IMR-90 (cell line): ENCODE results near the gene CA9. TPM values are rescaled to one million over a fixed set of nuclear protein-coding genes. Genes with fewer than 3 reads are reported as not detected.

Experiments
- ATAC-seq: fragments of 200-7000 bp; cut with Tn5 transposase; 2 replicates; pipeline ENCODE4 v1.9.1; 2020; ENCODE audit warnings: low read depth, mild to moderate bottlenecking, moderate library complexity
- BruUV-seq: library from RNA; stranded (reverse); fragments of 400-500 nt; replicated peaks from 2 replicates; lab custom pipeline; 2021; lab: Mats Ljungman, UMichigan
- CTCF ChIA-PET: fragments of 300-600 bp; formaldehyde crosslinking; extraction: SDS; loops from one replicate; lab custom pipeline; 2021; ENCODE audit warnings: antibody characterized with exemption; lab: Yijun Ruan, JAX
- POLR2A ChIA-PET: fragments of 300-600 bp; sonication (Branson Sonifier 250); formaldehyde crosslinking; loops from one replicate; lab custom pipeline; 2022; ENCODE audit warnings: antibody characterized with exemption; ENCODE audit not compliant: unreplicated experiment; lab: Charles Lee
- DNase-seq: peaks from one replicate; pipeline ENCODE4 v3.0.0; 2013
- H2AFZ ChIP-seq: replicated peaks from 2 replicates; pipeline ENCODE3; 2013; ENCODE audit warnings: low read length, mild to moderate bottlenecking; ENCODE audit not compliant: poor library complexity
- H2AK5ac ChIP-seq: 2 replicates; pipeline ENCODE4 v1.6.1; 2013; ENCODE audit warnings: low read depth, low read length, inconsistent platforms
- H2AK9ac ChIP-seq: replicated peaks from 2 replicates; pipeline ENCODE3; 2013; ENCODE audit warnings: mild to moderate bottlenecking, low read depth, low read length, moderate library complexity; ENCODE audit not compliant: poor library complexity
- H2BK120ac ChIP-seq: 2 replicates; pipeline ENCODE4 v1.6.1; 2013; ENCODE audit warnings: low read depth, low read length, inconsistent platforms
- H2BK15ac ChIP-seq: 3 replicates; pipeline ENCODE4 v1.6.1; 2013; ENCODE audit warnings: low read depth, low read length, inconsistent platforms
- H2BK20ac ChIP-seq: 2 replicates; pipeline ENCODE4 v1.6.1; 2013; ENCODE audit warnings: low read depth, mild to moderate bottlenecking, inconsistent platforms, low read length, moderate library complexity
- H2BK5ac ChIP-seq: 2 replicates; pipeline ENCODE4 v1.6.1; 2013; ENCODE audit warnings: mild to moderate bottlenecking, low read depth, low read length, inconsistent platforms; ENCODE audit not compliant: poor library complexity, severe bottlenecking
- H3K14ac ChIP-seq: replicated peaks from 2 replicates; pipeline ENCODE4 v1.6.1; 2013; ENCODE audit warnings: low read depth, low read length, inconsistent platforms
- H3K18ac ChIP-seq: 2 replicates; pipeline ENCODE4 v1.6.1; 2013; ENCODE audit warnings: low read depth, low read length, control low read depth
- H3K23ac ChIP-seq: 2 replicates; pipeline ENCODE4 v1.6.1; 2013; ENCODE audit warnings: low read depth, low read length, inconsistent platforms
- H3K27ac ChIP-seq: 2 replicates; pipeline ENCODE4 v1.5.1; 2013; ENCODE audit warnings: mild to moderate bottlenecking, control low read depth, low read length; ENCODE audit not compliant: insufficient read depth
- H3K27me3 ChIP-seq: 2 replicates; pipeline ENCODE4 v1.6.1; 2013; ENCODE audit warnings: low read length; ENCODE audit not compliant: control insufficient read depth, insufficient read depth
- H3K36me3 ChIP-seq: 2 replicates; pipeline ENCODE4 v1.6.1; 2013; ENCODE audit warnings: low read length, mixed read lengths; ENCODE audit not compliant: control insufficient read depth, insufficient read depth
- H3K4ac ChIP-seq: 2 replicates; pipeline ENCODE4 v1.6.1; 2013; ENCODE audit warnings: low read depth, low read length, inconsistent platforms
- H3K4me1 ChIP-seq: 2 replicates; pipeline ENCODE4 v1.6.1; 2013; ENCODE audit warnings: low read length, mixed read lengths; ENCODE audit not compliant: control insufficient read depth, insufficient read depth
- H3K4me2 ChIP-seq: 2 replicates; pipeline ENCODE4 v1.6.1; 2013; ENCODE audit warnings: low read depth, mild to moderate bottlenecking, control low read depth, low read length, moderate library complexity
- H3K4me3 ChIP-seq: 2 replicates; pipeline ENCODE4 v1.5.1; 2013; ENCODE audit warnings: low read depth, mild to moderate bottlenecking, control low read depth, low read length, moderate library complexity; ENCODE audit not compliant: insufficient read depth
- H3K56ac ChIP-seq: 2 replicates; pipeline ENCODE4 v1.6.1; 2013; ENCODE audit warnings: low read length, inconsistent platforms; ENCODE audit not compliant: insufficient read depth; ENCODE audit errors: extremely low read depth
- H3K79me1 ChIP-seq, 2 experiments: 2 replicates each; pipeline ENCODE4 v1.6.1; 2013; ENCODE audit warnings: low read length in 2 of 2, inconsistent platforms in 1 of 2, low read depth in 1 of 2
- H3K9ac ChIP-seq: 2 replicates; pipeline ENCODE4 v1.6.1; 2013; ENCODE audit warnings: low read depth, low read length, control low read depth
- H3K9me1 ChIP-seq: 2 replicates; pipeline ENCODE4 v1.6.1; 2013; ENCODE audit warnings: low read length, inconsistent platforms; ENCODE audit not compliant: insufficient read depth
- H3K9me3 ChIP-seq: 2 replicates; pipeline ENCODE4 v1.6.1; 2013; ENCODE audit warnings: low read length; ENCODE audit not compliant: control insufficient read depth, insufficient read depth
- H4K20me1 ChIP-seq: 2 replicates; pipeline ENCODE4 v1.6.1; 2013; ENCODE audit warnings: low read length, inconsistent platforms; ENCODE audit not compliant: insufficient read depth
- H4K5ac ChIP-seq: 2 replicates; pipeline ENCODE4 v1.6.1; 2013; ENCODE audit warnings: mild to moderate bottlenecking, low read depth, low read length, control low read depth
- H4K8ac ChIP-seq, 2 experiments: 2 replicates each; pipeline ENCODE4 v1.6.1; 2013; ENCODE audit warnings: low read depth in 2 of 2, low read length in 2 of 2, control low read depth in 1 of 2, inconsistent platforms in 1 of 2
- H4K91ac ChIP-seq: 2 replicates; pipeline ENCODE4 v1.6.1; 2013; ENCODE audit warnings: low read depth, low read length, inconsistent platforms; ENCODE audit not compliant: insufficient read depth
- CTCF ChIP-seq: conservative IDR thresholded peaks from 2 replicates; pipeline ENCODE4 v1.5.1; 2012; ENCODE audit warnings: mild to moderate bottlenecking, low read depth, low read length, improper control_type of control experiment
- ELK1 ChIP-seq: fragments of 150-350 bp; IDR thresholded peaks from 2 replicates; pipeline ENCODE4 v1.6.1; 2016; ENCODE audit warnings: low read depth, mild to moderate bottlenecking, low read length, moderate library complexity, borderline replicate concordance
- SMC3 ChIP-seq: fragments of 150-350 bp; IDR thresholded peaks from 2 replicates; pipeline ENCODE4 v1.6.1; 2016; ENCODE audit warnings: low read depth, mild to moderate bottlenecking, antibody characterized with exemption, low read length, moderate library complexity
- WGBS, 2 experiments: methylation state at CpG; one replicate each; pipeline versions ENCODE4 v1.1.5 to v1.1.7; 2013; ENCODE audit warnings: missing lambda C conversion rate in 2 of 2; ENCODE audit not compliant: insufficient read length in 1 of 2; ENCODE audit errors: extremely low coverage in 2 of 2; 5-methylcytosine and 5-hydroxymethylcytosine counted together
- dilution Hi-C: fragments of 300-500 bp; cut with HindIII; formaldehyde crosslinking; loops from one replicate; pipeline ENCODE4 v1.14.3; 2018; ENCODE audit warnings: low sequenced_read_pairs; ENCODE audit not compliant: unreplicated experiment
- in situ Hi-C: fragments of 300-500 bp; cut with MboI; formaldehyde crosslinking; loops from 3 replicates; pipeline ENCODE4 v1.14.3; 2019; ENCODE audit warnings: low sequenced_read_pairs, inconsistent platforms, mixed read lengths
- intact Hi-C: fragments of 100-400 bp; cut with micrococcal nuclease; formaldehyde crosslinking; loops from 2 replicates; pipeline ENCODE4 v1.10.0; 2022
- polyA plus RNA-seq, 3 experiments: library from polyadenylated mRNA; depleted of rRNA; stranded (reverse); fragments of >200 nt; gene quantifications; 2 replicates each; pipeline ENCODE4 v1.2.3, GENCODE V29; 2012; ENCODE audit warnings: low replicate concordance in 1 of 3
- total RNA-seq: library from RNA; depleted of rRNA; stranded (reverse); fragments of >200 nt; gene quantifications from 2 replicates; pipeline ENCODE4 v1.2.3, GENCODE V29; 2012

CA9 gene
- total and polyA plus RNA-seq, 2 of the 4 experiments (the other 2 are of a cell fraction) = 0.54 to 3.9 TPM

- no peak overlapping the region for H2AK5ac ChIP-seq
- ChIA-PET POLR2A (no interaction called here), CTCF (interaction anchor here (0.8 kb wide), 1 partner anchor 11 kb away, joined by 4 read pairs; no protein-coding TSS in a partner anchor)
- no peak overlapping the region for H2AFZ ChIP-seq
- no peak overlapping the region for H3K4me3 ChIP-seq
- no peak overlapping the region for H4K91ac ChIP-seq
- peaks cover 55 to 77% of the 10 kb centered on the region in 2 experiments for H3K79me1 ChIP-seq
- H3K36me3 ChIP-seq = peaks cover 92% of the 10 kb centered on the region
- no peak overlapping the region for H3K18ac ChIP-seq
- ATAC-seq (no peak), DNase-seq (no peak)
- peaks cover 20% of the 10 kb centered on the region; the same call in 1 of the 2 replicates for H4K20me1 ChIP-seq
- no peak overlapping the region for H3K9ac ChIP-seq
- H3K4ac ChIP-seq = no peak overlapping the region
- H4K8ac ChIP-seq = no peak overlapping the region
- H2BK15ac ChIP-seq = no peak overlapping the region
- no peaks in the 10 kb centered on the region for H3K27me3 ChIP-seq
- H3K9me1 ChIP-seq = peaks cover 7% of the 10 kb centered on the region
- intact Hi-C loops = no loop called here
- no peaks in the 10 kb centered on the region for H3K4me1 ChIP-seq
- no peak overlapping the region for H3K4me2 ChIP-seq
- H2BK120ac ChIP-seq = no peak overlapping the region
- no peak overlapping the region for H4K5ac ChIP-seq
- no TSS peak for BruUV-seq
- no peaks in the 10 kb centered on the region for H3K9me3 ChIP-seq
- dilution Hi-C loops = no loop called here
- H2BK20ac ChIP-seq = no peak overlapping the region
- no peak overlapping the region for H2AK9ac ChIP-seq
- no peak overlapping the region for H3K56ac ChIP-seq
- in situ Hi-C loops = no loop called here
- no peak overlapping the region for H2BK5ac ChIP-seq
- no peak overlapping the region for H3K14ac ChIP-seq
- H3K27ac ChIP-seq = no peak overlapping the region
- no peak overlapping the region for H3K23ac ChIP-seq
- 96% methylated on average over 4 of the region's 7 CpGs; no CpG with 5 or more reads in 1 of the 2 experiments for WGBS, 2 experiments
- TF ChIP-seq ELK1 (no peak), CTCF (no peak), SMC3 (no peak)
These were observed 29.0 kb downstream of the CA9 start for GRCh38 chr9:35702696-35703095.
